Stomach (tissue), 9 donors: ENCODE measurements around the gene TMEM271. TPM values are rescaled to one million over a fixed set of nuclear protein-coding genes. Genes with fewer than 3 reads are reported as not detected.

ENCODE experiments used
- DNase-seq, 2 donors: peaks; one replicate each; pipeline versions ENCODE4 v3.0.0 to v3.0.0-alpha.2; 2013 to 2019
- H3K27ac ChIP-seq, 5 donors: fragments of 200-600 bp in 4 of 5; sonication (generic) in 4 of 5; one replicate each; pipeline ENCODE4 v1.5.1; 2013 to 2019; ENCODE audit warnings: mild to moderate bottlenecking in 1 of 5, moderate library complexity in 1 of 5
- H3K27me3 ChIP-seq, 3 donors: fragments of 200-600 bp; sonication (generic); one replicate each; pipeline ENCODE4 v1.5.1; 2017 to 2019; ENCODE audit warnings: mixed run types in 1 of 3
- H3K36me3 ChIP-seq, 4 donors: fragments of 200-600 bp; sonication (generic); 1 replicate in 3 of 4; 2 replicates in 1 of 4; pipeline ENCODE4 v1.5.1; 2016 to 2019
- H3K4me1 ChIP-seq, 4 donors: fragments of 200-600 bp; sonication (generic); one replicate each; pipeline ENCODE4 v1.5.1; 2016 to 2019
- H3K4me3 ChIP-seq, 4 donors: fragments of 200-600 bp; sonication (generic) in 3 of 4; one replicate each; pipeline ENCODE4 v1.5.1; 2016 to 2019; ENCODE audit warnings: mild to moderate bottlenecking in 1 of 4
- H3K9me3 ChIP-seq, 4 donors: fragments of 200-600 bp; sonication (generic); one replicate each; pipeline ENCODE4 v1.5.1; 2016 to 2019
- EP300 ChIP-seq: sonication (generic); formaldehyde crosslinking; IDR thresholded peaks from one replicate; pipeline ENCODE4 v1.6.1; 2017; ENCODE audit warnings: antibody characterized with exemption
- POLR2A ChIP-seq, 4 donors: fragments of 450-650 bp; IDR thresholded peaks; one replicate each; pipeline ENCODE4 v1.6.1; 2016; ENCODE audit warnings: antibody characterized with exemption in 4 of 4, control low read depth in 2 of 4, mild to moderate bottlenecking in 1 of 4, moderate library complexity in 1 of 4
- POLR2AphosphoS5 ChIP-seq, 3 donors: sonication (generic); formaldehyde crosslinking; IDR thresholded peaks; one replicate each; pipeline ENCODE4 v1.6.1; 2016; ENCODE audit warnings: antibody characterized with exemption in 3 of 3
- WGBS, 5 donors: extraction: QIAGEN DNeasy Blood & Tissue Kit in 3 of 5; methylation state at CpG; one replicate each; pipeline versions ENCODE4 v1.1.5 to v1.1.7; 2013 to 2018; 5-methylcytosine and 5-hydroxymethylcytosine counted together
- intact Hi-C: fragments of 100-400 bp; cut with DNase I; formaldehyde crosslinking; loops from one replicate; pipeline ENCODE4 v1.15.1; 2023; ENCODE audit warnings: low total_unique reads
- polyA plus RNA-seq, 3 donors: library from polyadenylated mRNA; stranded (reverse); fragments of 200-250 nt; gene quantifications; one replicate each; pipeline ENCODE4 v1.2.3, GENCODE V29; 2013
- total RNA-seq, 5 donors: library from RNA; depleted of rRNA; stranded (reverse); fragments of >200 nt; gene quantifications; one replicate each; pipeline versions ENCODE4 v1.1.0 to v1.2.3, GENCODE V29; 2014 to 2016
- TF ChIP-seq, protein P1 (sequence below), 7 experiments: fragments of 450-650 bp in 4 of 7; fragments of 200-600 bp in 3 of 7; sonication (generic) in 3 of 7; IDR thresholded peaks; one replicate each; pipeline ENCODE4 v1.5.1; 2016 to 2019; ENCODE audit warnings: antibody characterized with exemption in 7 of 7, control low read depth in 2 of 7, mild to moderate bottlenecking in 1 of 7
- donor health status: healthy with polysubstance abuse.
- donor health status: Bipolar disorder and iron deficiency.
- donor health status: healthy.

TMEM271 gene
- total and polyA plus RNA-seq, 8 donors = 0.03 TPM; not detected in 7

DNA sequence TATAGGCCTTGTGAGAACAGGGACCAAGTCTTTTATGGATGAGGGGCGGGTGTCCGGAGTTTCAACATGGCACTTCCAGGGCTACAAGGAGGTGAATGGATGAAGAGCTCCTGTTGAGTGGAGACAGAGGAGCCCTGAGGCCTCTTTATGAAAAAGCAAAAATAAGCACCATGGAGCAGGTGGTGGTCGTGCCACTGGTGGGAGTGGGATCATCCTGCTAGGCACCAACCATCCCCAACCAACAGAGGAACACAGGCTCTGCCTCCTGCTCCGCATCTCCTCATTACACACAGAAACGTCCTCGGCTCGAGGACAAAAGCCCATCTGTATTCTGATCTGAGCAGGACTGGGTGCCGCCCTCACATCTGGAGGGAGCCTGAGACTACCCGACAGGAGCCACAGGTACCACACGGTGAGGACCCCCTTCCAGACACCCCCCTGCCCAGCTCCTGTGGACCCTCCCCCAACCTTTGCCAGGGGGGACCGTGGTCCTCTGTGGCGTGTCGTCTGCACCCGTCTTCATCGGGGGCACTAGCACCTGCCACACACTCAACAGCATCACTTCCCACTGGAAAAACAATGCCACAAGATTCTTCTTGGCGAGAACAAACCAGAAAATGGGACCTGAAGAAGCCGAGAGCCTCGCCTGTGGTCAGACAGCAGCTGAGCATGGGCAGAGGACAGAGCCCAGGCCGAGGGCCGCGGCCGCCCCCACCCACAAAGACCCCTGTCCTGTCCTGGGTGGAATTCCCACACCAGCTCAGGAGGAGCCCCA lies 45.4 kb upstream of the TMEM271 start:
- no peaks in the 10 kb centered on the region for H3K4me1 ChIP-seq
- peaks cover 0 to 51% (median 19%) of the 10 kb centered on the region in 3 donors for H3K27me3 ChIP-seq
- H3K27ac ChIP-seq = no peak overlapping the region
- no peaks in the 10 kb centered on the region for H3K36me3 ChIP-seq
- no peak overlapping the region for H3K4me3 ChIP-seq
- WGBS, 5 donors = 76 to 81% (median 78%) methylated on average over 22 of the region's 22 CpGs
- H3K9me3 ChIP-seq = no peaks in the 10 kb centered on the region
- intact Hi-C loops = no loop called here
- TF ChIP-seq EP300 = no peak
- TF ChIP-seq POLR2A (IDR thresholded peaks at IDR 0.05) = no peak
- TF ChIP-seq, protein P1, sequence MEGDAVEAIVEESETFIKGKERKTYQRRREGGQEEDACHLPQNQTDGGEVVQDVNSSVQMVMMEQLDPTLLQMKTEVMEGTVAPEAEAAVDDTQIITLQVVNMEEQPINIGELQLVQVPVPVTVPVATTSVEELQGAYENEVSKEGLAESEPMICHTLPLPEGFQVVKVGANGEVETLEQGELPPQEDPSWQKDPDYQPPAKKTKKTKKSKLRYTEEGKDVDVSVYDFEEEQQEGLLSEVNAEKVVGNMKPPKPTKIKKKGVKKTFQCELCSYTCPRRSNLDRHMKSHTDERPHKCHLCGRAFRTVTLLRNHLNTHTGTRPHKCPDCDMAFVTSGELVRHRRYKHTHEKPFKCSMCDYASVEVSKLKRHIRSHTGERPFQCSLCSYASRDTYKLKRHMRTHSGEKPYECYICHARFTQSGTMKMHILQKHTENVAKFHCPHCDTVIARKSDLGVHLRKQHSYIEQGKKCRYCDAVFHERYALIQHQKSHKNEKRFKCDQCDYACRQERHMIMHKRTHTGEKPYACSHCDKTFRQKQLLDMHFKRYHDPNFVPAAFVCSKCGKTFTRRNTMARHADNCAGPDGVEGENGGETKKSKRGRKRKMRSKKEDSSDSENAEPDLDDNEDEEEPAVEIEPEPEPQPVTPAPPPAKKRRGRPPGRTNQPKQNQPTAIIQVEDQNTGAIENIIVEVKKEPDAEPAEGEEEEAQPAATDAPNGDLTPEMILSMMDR (IDR thresholded peaks at IDR 0.05) = no peak
- TF ChIP-seq POLR2AphosphoS5 (IDR thresholded peaks at IDR 0.05) = no peak
- no peak for DNase-seq

DNA sequence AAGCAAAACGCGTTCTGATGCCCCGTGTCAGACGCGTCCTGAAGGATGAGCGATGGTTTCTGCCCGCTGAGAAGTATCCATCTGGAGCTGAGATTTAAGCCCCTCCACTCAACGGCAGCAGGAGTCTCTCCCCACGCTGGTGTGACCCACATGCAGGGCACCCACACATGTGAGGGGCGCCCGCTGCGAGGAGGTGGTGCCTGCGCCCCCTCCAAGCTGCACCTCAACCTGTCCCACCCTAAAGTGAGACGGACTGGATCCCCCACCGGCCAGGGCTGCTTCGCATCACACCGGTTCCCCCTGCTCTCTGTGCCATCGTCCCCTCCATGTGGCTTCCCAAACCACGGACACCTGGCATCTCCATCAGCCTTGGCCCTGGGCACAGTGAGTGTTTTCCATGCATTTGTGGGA lies 44.8 kb upstream of the TMEM271 start:
- Histone ChIP-seq H3K27me3 (peaks cover 0 to 47% (median 12%) of the 10 kb centered on the region in 3 donors), H3K4me3 (no peak overlapping the region), H3K9me3 (no peaks in the 10 kb centered on the region), H3K36me3 (no peaks in the 10 kb centered on the region), H3K27ac (no peak overlapping the region), H3K4me1 (no peaks in the 10 kb centered on the region)
- no peak for DNase-seq
- intact Hi-C loops = no loop called here
- TF ChIP-seq EP300 (no peak), POLR2A (IDR thresholded peaks at IDR 0.05) (no peak), POLR2AphosphoS5 (IDR thresholded peaks at IDR 0.05) (no peak)
- TF ChIP-seq, protein P1 (IDR thresholded peaks at IDR 0.05) = no peak
- WGBS, 5 donors = 89 to 93% (median 91%) methylated on average over 10 to 19 of the region's 19 CpGs

DNA sequence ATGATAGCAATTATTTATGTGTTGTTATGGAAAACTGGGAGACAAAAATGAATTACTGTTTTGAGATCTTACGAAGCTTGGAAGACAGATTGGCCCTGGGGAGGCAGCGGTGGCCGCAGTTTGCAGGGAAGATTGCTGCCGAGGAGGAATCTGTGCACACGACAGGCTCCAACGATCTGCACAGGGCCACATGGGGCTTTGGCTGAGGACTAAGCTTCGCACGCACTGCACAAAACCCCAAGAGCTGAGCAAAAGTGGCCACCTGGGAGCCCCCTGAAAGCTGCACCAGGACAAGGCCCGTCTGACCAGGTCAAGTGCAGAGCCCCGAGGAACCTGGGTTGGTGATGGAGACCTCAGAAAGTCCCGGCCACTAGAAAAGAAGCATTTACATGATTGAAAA lies 44.1 kb upstream of the TMEM271 start:
- Histone ChIP-seq H3K4me1 (no peaks in the 10 kb centered on the region), H3K4me3 (no peak overlapping the region), H3K27ac (no peak overlapping the region), H3K9me3 (no peaks in the 10 kb centered on the region), H3K36me3 (no peaks in the 10 kb centered on the region), H3K27me3 (peaks cover 0 to 40% (median 11%) of the 10 kb centered on the region in 3 donors)
- WGBS, 5 donors = 83 to 86% (median 85%) methylated on average over 11 of the region's 11 CpGs
- no peak for TF ChIP-seq EP300
- intact Hi-C loops = no loop called here
- no peak for DNase-seq

DNA sequence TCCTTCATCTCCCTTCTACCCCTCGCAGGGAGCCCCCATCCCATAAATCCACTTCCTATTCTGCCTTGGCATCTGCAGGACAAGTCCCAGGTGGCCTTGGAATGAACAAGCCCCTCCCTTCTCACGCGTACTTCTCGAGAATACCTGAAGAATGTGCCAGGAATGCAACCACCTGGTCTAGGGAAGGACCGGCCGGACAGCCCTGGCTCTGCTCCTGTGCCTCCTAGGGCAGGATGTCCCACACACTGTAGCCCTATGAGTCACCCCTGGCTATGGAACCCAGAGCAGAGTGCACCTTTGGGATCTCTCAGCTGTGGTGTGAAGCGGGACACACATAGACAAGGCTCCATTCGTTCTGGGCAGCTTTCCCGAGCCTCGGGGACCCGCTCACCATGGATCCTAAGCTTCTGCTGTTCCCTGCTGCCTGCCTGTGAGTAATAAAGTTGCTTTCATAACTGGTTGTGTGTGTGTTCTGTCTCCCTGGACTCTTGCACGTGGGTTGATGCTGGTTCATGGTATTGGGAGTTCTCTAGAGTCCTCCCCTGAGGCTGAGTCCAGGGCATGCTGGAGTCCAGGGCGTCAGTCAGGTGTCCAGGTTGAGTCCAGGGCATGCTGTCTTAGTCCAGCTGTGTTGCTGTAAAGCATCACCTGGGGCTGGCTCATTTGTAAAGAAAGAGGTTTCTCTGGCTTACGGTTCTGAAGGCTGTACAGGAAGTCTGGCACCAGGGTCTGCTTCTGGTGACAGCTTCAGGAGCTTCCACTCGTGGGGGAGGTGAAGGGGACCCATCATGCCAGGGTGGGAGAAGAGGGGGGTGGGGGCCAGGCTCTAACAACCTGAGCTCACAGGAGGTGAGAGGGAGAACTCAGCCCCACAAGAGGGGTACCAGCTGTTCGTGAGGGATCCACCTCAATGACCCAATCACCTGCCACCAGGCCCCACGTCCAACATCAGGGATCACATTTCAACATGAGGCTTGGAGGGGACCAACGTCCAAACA lies 41.8 kb upstream of the TMEM271 start:
- no peak overlapping the region for H3K27ac ChIP-seq
- intact Hi-C loops = no loop called here
- DNase-seq = no peak
- H3K36me3 ChIP-seq = no peaks in the 10 kb centered on the region
- no peak for TF ChIP-seq EP300
- TF ChIP-seq POLR2A (IDR thresholded peaks at IDR 0.05) = no peak
- H3K27me3 ChIP-seq = peaks cover 0 to 23% (median 11%) of the 10 kb centered on the region in 3 donors
- H3K4me1 ChIP-seq = no peaks in the 10 kb centered on the region
- no peak overlapping the region for H3K4me3 ChIP-seq
- H3K9me3 ChIP-seq = no peaks in the 10 kb centered on the region
- WGBS, 5 donors = 52 to 59% (median 56%) methylated on average over 15 to 18 of the region's 18 CpGs

DNA sequence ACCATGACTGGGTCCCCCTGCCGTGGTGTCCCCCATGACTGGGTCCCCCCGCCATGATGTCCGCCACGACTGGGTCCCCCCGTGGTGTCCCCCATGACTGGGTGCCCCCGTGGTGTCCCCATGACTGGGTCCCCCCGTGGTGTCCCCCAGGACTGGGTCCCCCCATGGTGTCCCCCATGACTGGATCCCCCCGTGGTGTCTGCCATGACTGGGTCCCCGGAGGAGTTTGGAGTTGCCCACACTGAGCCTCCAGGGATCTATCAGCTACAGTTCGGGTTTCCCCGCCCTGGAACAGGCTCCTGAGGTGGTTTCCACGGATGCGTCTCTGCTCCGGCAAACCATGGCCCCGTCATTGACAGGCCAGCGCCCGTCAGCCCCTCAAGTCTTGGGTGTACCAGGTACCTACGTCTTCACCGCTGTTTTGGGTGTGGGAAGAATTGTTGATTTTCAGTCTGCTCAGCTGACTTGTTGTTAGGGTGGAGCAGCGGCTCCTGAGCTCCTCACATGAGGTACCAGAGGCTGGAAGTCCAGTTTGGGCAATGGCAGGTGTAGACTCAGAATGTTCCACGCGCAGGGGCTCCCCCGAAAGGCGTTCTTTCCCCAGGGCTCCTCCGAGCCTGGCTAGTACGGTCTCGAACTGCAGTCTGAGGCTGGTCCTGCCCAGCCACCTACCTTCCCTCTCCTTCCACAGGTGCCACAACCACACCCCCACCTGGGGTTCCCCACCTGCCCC lies 41.0 kb upstream of the TMEM271 start:
- Histone ChIP-seq H3K4me1 (no peaks in the 10 kb centered on the region), H3K27ac (no peak overlapping the region), H3K4me3 (no peak overlapping the region), H3K27me3 (peaks cover 0 to 32% (median 14%) of the 10 kb centered on the region in 3 donors), H3K9me3 (no peaks in the 10 kb centered on the region), H3K36me3 (no peaks in the 10 kb centered on the region)
- DNase-seq = no peak
- TF ChIP-seq POLR2AphosphoS5 (IDR thresholded peaks at IDR 0.05) (no peak), POLR2A (IDR thresholded peaks at IDR 0.05) (no peak), EP300 (no peak)
- TF ChIP-seq, protein P1 (IDR thresholded peaks at IDR 0.05) = no peak
- 93 to 94% (median 93%) methylated on average over 24 to 27 of the region's 27 CpGs for WGBS, 5 donors
- intact Hi-C loops = no loop called here
